ENCODE measurements around the gene PCDH15.

The PCDH15 gene

DNA sequence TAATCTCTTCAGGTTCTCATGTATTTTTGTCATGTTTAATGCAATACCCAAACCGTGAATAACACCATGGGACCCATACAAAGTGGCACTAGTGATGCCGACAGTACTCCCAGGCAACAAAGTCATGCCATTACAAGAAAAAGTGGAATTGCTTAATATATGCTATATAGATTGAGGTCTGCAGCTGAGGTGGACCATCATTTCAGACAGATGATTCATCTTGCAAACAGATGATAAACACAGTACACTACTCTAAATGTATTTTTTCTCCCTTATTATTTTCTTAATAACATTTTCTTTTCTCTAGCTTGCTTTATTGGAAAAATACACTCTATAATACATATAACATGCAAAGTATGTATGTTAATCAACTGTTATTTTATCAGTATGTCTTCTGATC, 14.6 kb upstream of the PCDH15 start:
- DNase-seq (ENCODE audit: extremely low spot score): no peak
- POLR2A ChIA-PET: no interaction called here
- TF ChIP-seq HDGF (IDR thresholded peaks at IDR 0.05; ENCODE audit: borderline replicate concordance) (no peak), FOXK2 (IDR thresholded peaks at IDR 0.05) (no peak), TARDBP (IDR thresholded peaks at IDR 0.05) (no peak), ARNT (IDR thresholded peaks at IDR 0.05) (no peak), SP1 (IDR thresholded peaks at IDR 0.05) (no peak), NFRKB (IDR thresholded peaks at IDR 0.05) (no peak), LEF1 (IDR thresholded peaks at IDR 0.05; ENCODE audit: borderline replicate concordance) (no peak), ZNF384 (IDR thresholded peaks at IDR 0.05) (no peak), L3MBTL2 (conservative IDR thresholded peaks at IDR 0.05) (no peak), FOXA1 (IDR thresholded peaks at IDR 0.05) (no peak), FOXM1 (IDR thresholded peaks at IDR 0.05; ENCODE audit: borderline replicate concordance) (no peak), SUZ12 (IDR thresholded peaks at IDR 0.05) (no peak), CTBP1 (IDR thresholded peaks at IDR 0.05; ENCODE audit: borderline replicate concordance) (no peak), ELF4 (IDR thresholded peaks at IDR 0.05) (no peak), BHLHE40 (IDR thresholded peaks at IDR 0.05; ENCODE audit: borderline replicate concordance) (no peak)
- TF ChIP-seq, protein P1, sequence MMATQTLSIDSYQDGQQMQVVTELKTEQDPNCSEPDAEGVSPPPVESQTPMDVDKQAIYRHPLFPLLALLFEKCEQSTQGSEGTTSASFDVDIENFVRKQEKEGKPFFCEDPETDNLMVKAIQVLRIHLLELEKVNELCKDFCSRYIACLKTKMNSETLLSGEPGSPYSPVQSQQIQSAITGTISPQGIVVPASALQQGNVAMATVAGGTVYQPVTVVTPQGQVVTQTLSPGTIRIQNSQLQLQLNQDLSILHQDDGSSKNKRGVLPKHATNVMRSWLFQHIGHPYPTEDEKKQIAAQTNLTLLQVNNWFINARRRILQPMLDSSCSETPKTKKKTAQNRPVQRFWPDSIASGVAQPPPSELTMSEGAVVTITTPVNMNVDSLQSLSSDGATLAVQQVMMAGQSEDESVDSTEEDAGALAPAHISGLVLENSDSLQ (IDR thresholded peaks at IDR 0.05): no peak
- CTCF ChIA-PET: no interaction called here

DNA sequence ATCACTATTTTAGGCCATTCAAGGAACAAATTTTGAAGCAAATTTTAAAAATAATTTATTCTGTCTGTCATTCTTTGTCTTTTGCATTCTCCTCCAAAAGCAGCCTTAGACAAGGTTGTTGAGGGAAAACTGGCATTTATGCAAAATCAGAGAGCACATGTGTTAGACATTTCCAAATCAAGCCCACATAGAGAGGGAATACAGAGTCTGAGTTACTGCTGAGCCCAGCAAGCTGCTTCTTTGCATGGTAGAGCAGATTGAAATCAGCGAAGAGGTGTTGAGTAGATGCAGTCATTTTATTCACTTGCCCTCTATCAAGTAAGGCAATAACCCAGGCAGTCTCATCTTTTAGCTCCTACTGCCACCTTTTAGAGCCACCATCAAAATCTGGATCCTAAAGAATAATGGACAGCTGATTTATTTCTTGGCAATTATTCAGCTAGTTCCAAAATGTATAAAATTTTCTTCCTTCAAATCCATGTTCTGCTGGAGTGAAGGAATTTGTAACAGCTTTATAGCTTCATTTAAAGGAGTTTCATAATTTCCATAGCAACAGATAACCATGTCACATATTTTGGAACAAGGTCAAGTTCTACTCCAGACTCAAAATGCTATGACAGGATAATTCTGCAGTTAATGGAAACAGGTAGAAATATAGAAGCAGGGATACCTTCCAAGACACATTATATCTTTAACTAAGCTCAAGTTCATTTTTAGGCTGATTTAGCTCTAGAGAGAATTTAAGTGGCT, 7.3 kb upstream of the PCDH15 start:
- DNase-seq (ENCODE audit: extremely low spot score): no peak
- no peak for TF ChIP-seq ZNF384 (IDR thresholded peaks at IDR 0.05)
- TF ChIP-seq ELF4 (IDR thresholded peaks at IDR 0.05): no peak
- TF ChIP-seq HDGF (IDR thresholded peaks at IDR 0.05; ENCODE audit: borderline replicate concordance): no peak
- no peak for TF ChIP-seq SUZ12 (IDR thresholded peaks at IDR 0.05)
- TF ChIP-seq BHLHE40 (IDR thresholded peaks at IDR 0.05; ENCODE audit: borderline replicate concordance): no peak
- ChIA-PET CTCF (no interaction called here), POLR2A (no interaction called here)

DNA sequence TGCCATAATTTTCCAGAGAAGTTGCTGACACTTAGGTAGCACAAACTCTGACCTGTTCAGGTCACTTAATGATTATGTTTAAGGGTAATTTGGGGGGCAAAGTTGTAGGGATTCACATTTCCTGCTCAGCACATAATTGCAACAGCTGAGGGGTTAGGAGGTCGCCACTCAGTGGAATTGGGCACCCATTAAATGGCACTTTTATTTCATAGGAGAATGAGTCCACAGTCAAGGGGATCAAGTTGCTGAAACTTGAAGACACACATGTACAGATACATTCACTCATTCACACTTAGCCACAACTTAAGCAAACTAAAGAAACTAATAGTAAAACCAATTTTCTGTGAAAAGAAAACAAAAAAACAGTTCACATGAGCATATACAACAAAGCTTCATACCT, 1.5 kb downstream of the PCDH15 start:
- ChIA-PET CTCF (no interaction called here), POLR2A (no interaction called here)
- TF ChIP-seq L3MBTL2 (conservative IDR thresholded peaks at IDR 0.05) (no peak), SUZ12 (IDR thresholded peaks at IDR 0.05) (no peak), TARDBP (IDR thresholded peaks at IDR 0.05) (no peak), FOXM1 (IDR thresholded peaks at IDR 0.05; ENCODE audit: borderline replicate concordance) (no peak), ZNF384 (IDR thresholded peaks at IDR 0.05) (no peak), ELF4 (IDR thresholded peaks at IDR 0.05) (no peak), HDGF (IDR thresholded peaks at IDR 0.05; ENCODE audit: borderline replicate concordance) (no peak)
- no peak for DNase-seq (ENCODE audit: extremely low spot score)

DNA sequence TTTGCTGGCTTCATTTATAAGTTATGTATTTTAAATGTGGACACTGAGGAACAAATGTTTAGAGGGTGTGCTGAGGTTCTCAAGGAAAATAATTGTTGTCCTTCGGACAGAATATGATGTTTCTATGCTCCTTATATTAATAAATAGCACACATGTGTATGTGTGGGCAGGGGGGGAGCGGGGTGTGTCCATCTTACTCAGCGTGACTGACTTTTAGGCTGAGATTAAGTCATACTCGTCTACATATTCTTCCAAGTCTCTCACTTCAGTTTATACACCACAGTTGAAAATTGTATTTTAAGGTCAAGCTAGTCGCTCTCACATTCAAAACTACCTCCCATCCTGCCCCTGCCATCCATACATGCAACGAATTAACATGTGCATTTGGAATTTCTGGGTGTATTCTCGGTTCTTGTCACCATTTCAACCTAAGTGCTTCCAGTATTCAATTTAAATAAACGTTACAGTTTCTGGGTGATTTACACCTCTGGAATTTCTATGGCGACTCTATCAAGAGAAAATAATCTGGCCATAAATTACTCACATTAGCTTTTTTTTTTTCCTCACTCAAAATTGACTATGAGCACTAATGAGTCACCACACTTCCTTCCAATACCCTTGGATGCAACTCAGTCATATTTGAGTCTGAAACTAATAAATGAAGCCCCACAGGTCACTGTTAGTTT, 3.3 kb downstream of the PCDH15 start:
- POLR2A ChIA-PET: no interaction called here
- TF ChIP-seq ZNF384 (IDR thresholded peaks at IDR 0.05) (no peak), FOXK2 (IDR thresholded peaks at IDR 0.05) (no peak), ELF4 (IDR thresholded peaks at IDR 0.05) (no peak), LEF1 (IDR thresholded peaks at IDR 0.05; ENCODE audit: borderline replicate concordance) (no peak), FOXM1 (IDR thresholded peaks at IDR 0.05; ENCODE audit: borderline replicate concordance) (no peak), SUZ12 (IDR thresholded peaks at IDR 0.05) (no peak), SP1 (IDR thresholded peaks at IDR 0.05) (no peak), BHLHE40 (IDR thresholded peaks at IDR 0.05; ENCODE audit: borderline replicate concordance) (no peak), CTBP1 (IDR thresholded peaks at IDR 0.05; ENCODE audit: borderline replicate concordance) (no peak), L3MBTL2 (conservative IDR thresholded peaks at IDR 0.05) (no peak)
- TF ChIP-seq, protein P1 (IDR thresholded peaks at IDR 0.05): no peak
- DNase-seq (ENCODE audit: extremely low spot score): no peak
- CTCF ChIA-PET: no interaction called here

DNA sequence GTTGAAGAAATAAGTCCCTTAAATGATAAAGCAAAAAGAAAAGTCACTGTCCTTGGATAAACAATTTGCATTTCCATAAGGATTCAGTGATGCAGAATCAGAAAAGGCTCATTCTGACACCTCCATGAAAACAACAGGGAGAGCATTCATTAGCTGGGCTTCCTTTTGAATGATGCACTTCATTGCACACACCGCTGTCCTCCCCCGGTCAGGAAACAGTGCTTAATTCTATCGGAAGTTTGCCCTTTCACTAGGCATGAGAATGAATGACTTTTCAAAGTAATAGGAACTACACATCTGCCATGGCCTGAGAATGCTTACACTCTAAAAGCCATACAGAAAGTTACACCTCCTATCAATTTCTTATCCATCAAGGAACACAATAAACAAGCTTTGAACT, 4.2 kb downstream of the PCDH15 start:
- POLR2A ChIA-PET: no interaction called here
- CTCF ChIA-PET: no interaction called here
- TF ChIP-seq LEF1 (IDR thresholded peaks at IDR 0.05; ENCODE audit: borderline replicate concordance) (no peak), FOXK2 (IDR thresholded peaks at IDR 0.05) (no peak), ARNT (IDR thresholded peaks at IDR 0.05) (no peak), SP1 (IDR thresholded peaks at IDR 0.05) (no peak), BHLHE40 (IDR thresholded peaks at IDR 0.05; ENCODE audit: borderline replicate concordance) (no peak), SUZ12 (IDR thresholded peaks at IDR 0.05) (no peak), TARDBP (IDR thresholded peaks at IDR 0.05) (no peak), HDGF (IDR thresholded peaks at IDR 0.05; ENCODE audit: borderline replicate concordance) (no peak), CTBP1 (IDR thresholded peaks at IDR 0.05; ENCODE audit: borderline replicate concordance) (no peak), ELF4 (IDR thresholded peaks at IDR 0.05) (no peak), NFRKB (IDR thresholded peaks at IDR 0.05) (no peak), FOXM1 (IDR thresholded peaks at IDR 0.05; ENCODE audit: borderline replicate concordance) (no peak), FOXA1 (IDR thresholded peaks at IDR 0.05) (no peak), L3MBTL2 (conservative IDR thresholded peaks at IDR 0.05) (no peak), ZNF384 (IDR thresholded peaks at IDR 0.05) (no peak)
- TF ChIP-seq, protein P1 (IDR thresholded peaks at IDR 0.05): no peak
- DNase-seq (ENCODE audit: extremely low spot score): no peak

DNA sequence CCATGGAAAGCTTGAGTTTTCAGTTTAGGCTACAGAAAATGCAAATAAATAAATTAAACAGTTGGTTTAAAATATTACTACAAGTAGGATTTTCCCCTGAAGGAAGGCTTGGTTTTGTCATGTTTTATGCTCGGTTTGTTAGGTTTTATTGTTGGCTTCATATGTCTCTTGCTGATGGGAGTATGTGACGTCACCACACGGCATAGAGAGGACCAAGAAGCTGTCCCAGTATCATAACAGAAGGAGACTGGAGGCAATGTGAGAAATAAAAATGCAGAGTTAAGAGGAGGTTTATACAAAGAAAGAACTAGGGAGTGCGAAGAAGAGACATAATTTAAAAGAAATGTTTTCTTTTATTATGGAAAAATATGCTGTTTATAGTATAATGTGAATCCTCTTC, 24.4 kb downstream of the PCDH15 start:
- TF ChIP-seq CTBP1 (IDR thresholded peaks at IDR 0.05; ENCODE audit: borderline replicate concordance): no peak
- TF ChIP-seq ARNT (IDR thresholded peaks at IDR 0.05): no peak
- TF ChIP-seq L3MBTL2 (conservative IDR thresholded peaks at IDR 0.05): no peak
- TF ChIP-seq LEF1 (IDR thresholded peaks at IDR 0.05; ENCODE audit: borderline replicate concordance): no peak
- TF ChIP-seq TARDBP (IDR thresholded peaks at IDR 0.05): no peak
- ChIA-PET POLR2A (no interaction called here), CTCF (no interaction called here)
- DNase-seq (ENCODE audit: extremely low spot score): no peak

All from HEK293T (cell line).